Measurements from ENCODE around the gene RASAL2. TPM values are rescaled to one million over a fixed set of nuclear protein-coding genes. Genes with fewer than 3 reads are reported as not detected.

The RASAL2 gene
- total RNA-seq, 4 donors from 2014 or later: 31.8 to 48.3 (median 37.8) TPM

DNA sequence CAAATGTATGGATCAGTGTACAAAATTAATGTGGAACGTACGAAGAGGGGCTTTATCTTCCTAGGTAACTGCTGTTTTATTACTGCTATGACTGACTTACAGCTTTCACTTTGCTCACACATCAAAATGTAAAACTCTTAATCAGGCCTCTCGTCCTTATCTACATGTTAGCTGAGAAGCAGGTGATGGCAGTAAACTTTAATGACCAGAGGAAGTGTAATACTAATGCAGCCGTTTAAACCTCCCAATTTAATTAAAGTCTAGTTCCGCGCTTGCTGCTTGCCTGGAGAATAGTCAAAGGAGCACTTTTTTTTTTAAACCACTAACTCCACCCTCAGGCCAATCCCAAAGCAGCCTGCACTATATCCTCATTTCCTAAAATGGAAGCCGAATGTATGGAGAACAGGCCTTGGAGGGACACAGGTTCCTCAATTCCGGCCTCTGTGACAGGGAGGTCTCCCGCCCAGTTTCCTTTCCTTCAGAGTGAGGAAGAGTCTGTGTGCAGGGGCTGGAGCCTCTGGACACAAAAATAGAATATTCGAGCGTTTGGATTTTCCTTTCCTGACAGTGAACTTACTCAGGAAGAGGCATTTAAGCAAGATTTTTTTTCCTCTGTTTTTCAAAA, 36.7 kb upstream of the RASAL2 start:
- no peak for DNase-seq (ENCODE audit: low spot score in 2 of 2)
- Histone ChIP-seq H3K4me3 (no peak overlapping the region), H3K27ac (peak overlapping the region; percentile 80), H3K27me3 (no peaks in the 10 kb centered on the region), H3K36me3 (no peaks in the 10 kb centered on the region), H3K4me1 (peaks cover 71% of the 10 kb centered on the region), H3K9me3 (no peaks in the 10 kb centered on the region)
- 62% methylated on average over 11 of the region's 11 CpGs for WGBS
- no peak for TF ChIP-seq POLR2A (IDR thresholded peaks at IDR 0.05)
- TF ChIP-seq POLR2AphosphoS5 (IDR thresholded peaks at IDR 0.05): no peak

DNA sequence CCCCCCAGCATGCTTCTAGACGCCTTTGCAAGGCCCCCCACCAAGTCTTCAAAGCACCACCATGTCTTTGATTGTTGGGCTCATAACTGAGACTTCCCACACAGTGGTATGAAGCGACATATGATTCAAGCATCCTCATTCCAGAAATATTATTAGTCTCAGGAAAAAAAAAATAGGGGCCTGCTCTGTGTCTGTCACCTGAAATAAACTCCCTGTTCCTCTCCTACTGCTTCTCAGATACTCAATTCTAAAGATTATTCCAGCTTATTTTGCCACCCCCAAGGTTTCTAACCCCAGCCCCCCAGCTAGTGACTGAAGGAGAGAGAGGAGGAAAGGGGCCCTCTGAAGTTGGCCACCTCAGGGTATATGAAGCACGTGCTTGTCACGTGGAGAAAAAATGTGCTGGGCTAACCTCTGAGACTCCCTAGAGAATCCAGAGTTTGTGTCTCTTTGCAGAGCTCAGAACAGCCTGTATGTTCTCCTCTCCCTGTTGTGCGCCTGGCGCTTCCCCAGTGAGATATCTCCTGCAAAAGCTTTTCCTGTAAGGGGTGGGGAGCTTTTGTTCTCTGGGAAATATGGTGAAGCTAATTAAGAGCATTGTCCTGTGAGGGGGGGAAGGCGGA, 35.9 kb upstream of the RASAL2 start:
- no peak for TF ChIP-seq POLR2AphosphoS5 (IDR thresholded peaks at IDR 0.05)
- TF ChIP-seq, protein P1, sequence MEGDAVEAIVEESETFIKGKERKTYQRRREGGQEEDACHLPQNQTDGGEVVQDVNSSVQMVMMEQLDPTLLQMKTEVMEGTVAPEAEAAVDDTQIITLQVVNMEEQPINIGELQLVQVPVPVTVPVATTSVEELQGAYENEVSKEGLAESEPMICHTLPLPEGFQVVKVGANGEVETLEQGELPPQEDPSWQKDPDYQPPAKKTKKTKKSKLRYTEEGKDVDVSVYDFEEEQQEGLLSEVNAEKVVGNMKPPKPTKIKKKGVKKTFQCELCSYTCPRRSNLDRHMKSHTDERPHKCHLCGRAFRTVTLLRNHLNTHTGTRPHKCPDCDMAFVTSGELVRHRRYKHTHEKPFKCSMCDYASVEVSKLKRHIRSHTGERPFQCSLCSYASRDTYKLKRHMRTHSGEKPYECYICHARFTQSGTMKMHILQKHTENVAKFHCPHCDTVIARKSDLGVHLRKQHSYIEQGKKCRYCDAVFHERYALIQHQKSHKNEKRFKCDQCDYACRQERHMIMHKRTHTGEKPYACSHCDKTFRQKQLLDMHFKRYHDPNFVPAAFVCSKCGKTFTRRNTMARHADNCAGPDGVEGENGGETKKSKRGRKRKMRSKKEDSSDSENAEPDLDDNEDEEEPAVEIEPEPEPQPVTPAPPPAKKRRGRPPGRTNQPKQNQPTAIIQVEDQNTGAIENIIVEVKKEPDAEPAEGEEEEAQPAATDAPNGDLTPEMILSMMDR (IDR thresholded peaks at IDR 0.05): no peak
- H3K27me3 ChIP-seq: no peaks in the 10 kb centered on the region
- no peaks in the 10 kb centered on the region for H3K36me3 ChIP-seq
- no peak for DNase-seq (ENCODE audit: low spot score in 2 of 2)
- 35% methylated on average over 7 of the region's 7 CpGs for whole genome bisulfite sequencing
- H3K27ac ChIP-seq: peak overlapping the region; percentile 80
- H3K9me3 ChIP-seq: no peaks in the 10 kb centered on the region
- peak overlapping the region; percentile 7 for H3K4me3 ChIP-seq
- peaks cover 71% of the 10 kb centered on the region for H3K4me1 ChIP-seq

DNA sequence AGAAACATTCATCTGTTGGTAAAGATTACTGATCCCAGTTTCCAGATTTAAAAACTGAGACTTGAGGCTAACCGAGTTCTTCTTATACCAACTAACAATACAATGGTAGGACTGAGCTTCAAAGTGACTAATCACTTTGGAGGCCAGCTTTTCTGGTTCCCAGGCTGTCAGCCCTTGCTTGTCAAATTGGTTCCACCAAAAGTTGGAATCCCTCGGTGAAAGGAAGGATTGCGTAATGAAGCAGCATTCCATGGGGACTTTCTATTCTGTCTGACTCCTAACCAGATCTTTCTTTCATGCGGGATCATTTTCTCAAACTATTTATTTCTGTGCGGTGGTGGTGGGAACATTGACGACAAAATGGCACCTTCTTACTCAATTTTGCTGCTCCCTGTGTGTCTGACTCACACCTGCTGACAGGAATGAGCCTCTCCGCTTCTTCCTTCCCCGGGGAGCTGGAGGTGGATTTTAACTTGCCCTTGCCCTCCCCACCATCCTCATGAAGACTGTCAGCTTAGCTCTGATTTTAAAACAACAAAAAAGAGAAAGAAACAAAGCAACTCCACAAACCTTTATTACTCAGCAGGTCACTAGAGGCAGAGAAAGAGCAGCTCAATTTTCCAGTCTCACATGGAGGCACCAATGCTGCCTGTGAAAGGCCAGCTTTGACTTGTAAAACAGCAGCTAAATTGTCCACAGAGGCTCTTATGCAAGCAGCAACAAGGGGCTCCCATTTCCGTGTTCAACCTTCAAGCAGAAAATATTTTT, 32.9 kb upstream of the RASAL2 start:
- no peak for TF ChIP-seq POLR2AphosphoS5 (IDR thresholded peaks at IDR 0.05)
- TF ChIP-seq POLR2A (IDR thresholded peaks at IDR 0.05): no peak
- TF ChIP-seq EP300 (IDR thresholded peaks at IDR 0.05): no peak
- TF ChIP-seq, protein P1 (IDR thresholded peaks at IDR 0.05): no peak
- Histone ChIP-seq H3K9me3 (no peaks in the 10 kb centered on the region), H3K27ac (peak overlapping the region; percentile 36), H3K27me3 (no peaks in the 10 kb centered on the region), H3K36me3 (no peaks in the 10 kb centered on the region), H3K4me1 (peaks cover 58% of the 10 kb centered on the region), H3K4me3 (no peak overlapping the region)
- 47% methylated on average over 9 of the region's 9 CpGs for WGBS
- no peak for DNase-seq (ENCODE audit: low spot score in 2 of 2)

DNA sequence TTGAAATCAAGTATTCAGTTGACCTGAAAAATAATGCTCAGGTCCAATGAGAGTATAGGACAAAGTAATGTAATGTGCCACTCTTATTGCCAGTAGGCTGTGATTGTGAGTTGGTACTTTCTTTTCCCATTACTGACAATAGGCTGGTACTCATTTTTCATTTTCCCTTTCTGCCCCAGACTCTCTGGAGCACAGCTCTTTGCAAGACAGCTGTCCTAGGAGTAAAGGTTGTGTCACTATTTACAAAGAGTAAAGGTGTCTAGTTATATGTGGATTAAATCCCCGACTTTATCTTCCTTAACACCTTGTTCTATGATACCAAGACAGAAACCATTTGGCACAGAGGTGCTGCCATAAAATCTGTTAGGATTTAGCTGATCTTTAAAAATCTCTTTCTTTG, 32.3 kb upstream of the RASAL2 start:
- TF ChIP-seq, protein P1 (IDR thresholded peaks at IDR 0.05): no peak
- TF ChIP-seq POLR2AphosphoS5 (IDR thresholded peaks at IDR 0.05) (no peak), POLR2A (IDR thresholded peaks at IDR 0.05) (no peak), EP300 (IDR thresholded peaks at IDR 0.05) (no peak)
- H3K27ac ChIP-seq: peak overlapping the region; percentile 36
- H3K4me3 ChIP-seq: no peak overlapping the region
- no peaks in the 10 kb centered on the region for H3K9me3 ChIP-seq
- no peak for DNase-seq (ENCODE audit: low spot score in 2 of 2)
- WGBS: 93% methylated on average over 1 of the region's 1 CpG
- peaks cover 52% of the 10 kb centered on the region for H3K4me1 ChIP-seq
- H3K36me3 ChIP-seq: no peaks in the 10 kb centered on the region
- no peaks in the 10 kb centered on the region for H3K27me3 ChIP-seq

DNA sequence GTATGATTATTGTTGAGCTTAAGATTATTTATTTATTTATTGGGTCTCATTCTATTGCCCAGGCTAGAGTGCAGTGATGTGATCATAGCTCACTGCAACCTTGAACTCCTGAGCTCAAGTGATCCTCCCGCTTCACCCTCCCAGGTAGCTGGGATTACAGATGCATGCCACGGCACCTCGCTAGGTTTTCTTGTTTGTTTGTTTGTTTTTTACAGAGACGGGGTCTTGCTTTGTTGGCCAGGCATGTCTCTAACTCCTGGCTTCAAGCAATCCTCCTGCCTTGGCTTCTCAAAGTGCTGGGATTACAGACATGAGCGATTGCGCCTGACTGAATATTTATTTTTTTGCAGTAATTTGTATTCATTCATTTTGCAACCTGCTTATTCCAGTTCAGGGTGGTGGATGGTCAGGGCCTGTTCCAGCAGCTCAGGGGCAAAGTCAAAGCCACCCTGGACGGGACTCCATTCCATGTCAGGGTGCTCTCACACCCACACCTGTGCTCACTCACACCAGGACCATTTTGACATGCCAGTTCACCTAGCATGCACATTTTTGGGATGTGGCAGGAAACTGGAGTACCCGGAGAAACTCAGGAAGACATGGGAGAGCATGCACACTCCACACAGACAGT, 29.6 kb upstream of the RASAL2 start:
- WGBS: 95% methylated on average over 8 of the region's 8 CpGs
- TF ChIP-seq EP300 (IDR thresholded peaks at IDR 0.05): no peak
- TF ChIP-seq POLR2A (IDR thresholded peaks at IDR 0.05): no peak
- TF ChIP-seq, protein P1 (IDR thresholded peaks at IDR 0.05): no peak
- TF ChIP-seq POLR2AphosphoS5 (IDR thresholded peaks at IDR 0.05): no peak
- H3K36me3 ChIP-seq: no peaks in the 10 kb centered on the region

More for the DNA sequence above, 29.6 kb upstream of the RASAL2 start:
- Histone ChIP-seq H3K4me1 (peaks cover 25% of the 10 kb centered on the region), H3K4me3 (no peak overlapping the region), H3K27ac (no peak overlapping the region), H3K9me3 (no peaks in the 10 kb centered on the region), H3K27me3 (no peaks in the 10 kb centered on the region)
- no peak for DNase-seq (ENCODE audit: low spot score in 2 of 2)

Data from suprapubic skin (tissue), 4 donors.